ENCODE results near the gene PRX.

The PRX gene

DNA sequence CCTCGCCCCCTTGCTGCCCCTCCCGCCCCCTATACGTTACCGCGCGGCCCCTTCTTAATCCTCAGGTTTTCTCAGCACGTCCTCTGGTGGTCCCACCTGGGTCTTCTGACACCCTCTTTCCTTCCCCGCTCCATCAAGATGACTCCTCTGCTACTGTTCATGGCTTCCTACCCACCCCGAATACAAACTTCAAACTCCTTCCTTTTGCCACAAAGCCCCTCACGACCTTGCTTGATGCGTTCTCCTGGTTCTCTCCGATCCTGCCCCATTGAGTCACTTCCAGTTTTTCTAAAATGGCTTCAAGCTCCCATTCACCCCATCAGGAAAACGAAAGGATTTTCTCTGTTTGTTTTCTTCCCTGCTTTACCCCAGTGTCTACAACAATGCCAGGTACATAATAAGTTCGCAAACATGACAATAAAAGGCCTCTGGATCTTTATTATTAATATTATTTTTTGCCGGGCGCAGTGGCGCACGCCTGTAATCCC, 31.7 kb upstream of the PRX start:
- no peak for DNase-seq (ENCODE audit: low read depth in 2 of 2)
- H3K4me3 ChIP-seq (replicated peaks in 1 of 2; ENCODE audit: low read depth in 2 of 2, low read length in 2 of 2): peak overlapping the region; percentile 68 to 97
- TF ChIP-seq CTCF (IDR thresholded peaks at IDR 0.05; ENCODE audit: low read depth, low read length): peak; percentile 9

DNA sequence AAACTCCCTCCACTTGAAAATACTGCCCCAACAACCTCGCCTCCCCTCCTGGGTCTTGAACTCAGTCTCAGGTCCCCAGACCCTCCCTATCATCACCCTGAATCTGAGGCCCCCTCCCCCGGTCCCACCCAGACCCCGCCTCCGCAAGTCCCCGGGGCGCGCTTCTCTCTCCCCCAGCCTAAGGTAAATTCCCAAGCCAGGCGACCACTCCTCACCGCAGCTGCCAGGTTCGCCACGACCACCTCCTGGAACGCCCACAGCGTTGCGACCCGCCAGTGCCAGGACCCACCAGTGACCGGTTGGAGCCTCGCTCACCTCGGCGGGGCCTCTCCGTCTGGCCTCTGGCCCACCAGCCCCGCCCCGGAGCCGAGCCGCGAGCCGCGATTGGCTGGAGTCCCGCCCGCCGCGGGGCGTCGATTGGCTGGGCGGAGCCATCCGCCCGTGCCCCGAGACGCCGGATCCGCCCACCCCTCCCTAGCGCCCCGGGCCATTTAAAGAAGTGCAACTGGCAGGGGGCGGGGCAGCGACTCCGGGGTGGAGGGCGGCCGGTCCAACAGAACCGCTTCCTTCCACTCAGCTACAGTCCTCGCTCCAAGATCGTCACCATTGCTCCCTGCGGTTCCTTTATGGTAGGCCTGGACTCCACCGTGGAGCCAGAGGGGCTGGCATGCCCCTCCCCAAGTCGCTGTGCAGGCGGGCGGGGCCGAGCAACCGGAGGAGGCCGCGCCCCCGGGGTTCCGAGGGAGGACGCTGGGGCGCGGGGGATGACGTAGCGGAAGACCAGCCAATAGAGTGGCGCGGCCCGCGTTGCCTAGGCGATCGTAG, 31.0 kb upstream of the PRX start, which contains the start of gene SERTAD3:
SERTAD3 (minus strand) TSS at position 336 of the 825 bp plus-strand sequence. CDS start 2,255 bp downstream, outside the sequence.
- no peak for TF ChIP-seq CTCF (IDR thresholded peaks at IDR 0.05; ENCODE audit: low read depth, low read length)
- DNase-seq (ENCODE audit: low read depth in 2 of 2): peak; percentile 95 to 97

GRCh38 chr19:40443131-40443999, 30.2 kb upstream of the PRX start:
- DNase-seq (ENCODE audit: low read depth in 2 of 2): peak; percentile 100
- peak overlapping the region; percentile 68 to 97 for H3K4me3 ChIP-seq (replicated peaks in 1 of 2; ENCODE audit: low read depth in 2 of 2, low read length in 2 of 2)
- TF ChIP-seq CTCF (IDR thresholded peaks at IDR 0.05; ENCODE audit: low read depth, low read length): no peak

More for the DNA sequence above, 31.0 kb upstream of the PRX start, which contains the start of gene SERTAD3:
- peak within 1 kb of the TSS; percentile 68 to 97 for H3K4me3 ChIP-seq (replicated peaks in 1 of 2; ENCODE audit: low read depth in 2 of 2, low read length in 2 of 2)

GRCh38 chr19:40442328-40443130, 29.4 kb upstream of the PRX start:
- peak overlapping the region; percentile 51 to 68 for H3K4me3 ChIP-seq (replicated peaks in 1 of 2; ENCODE audit: low read depth in 2 of 2, low read length in 2 of 2)
- DNase-seq (ENCODE audit: low read depth in 2 of 2): no peak
- TF ChIP-seq CTCF (IDR thresholded peaks at IDR 0.05; ENCODE audit: low read depth, low read length): no peak

GRCh38 chr19:40441719-40442253, 28.6 kb upstream of the PRX start:
- peak overlapping the region in 1 of 2 donors; percentile 1 for H3K4me3 ChIP-seq (replicated peaks in 1 of 2; ENCODE audit: low read depth in 2 of 2, low read length in 2 of 2)

More at GRCh38 chr19:40441719-40442253, 28.6 kb upstream of the PRX start:
- TF ChIP-seq CTCF (IDR thresholded peaks at IDR 0.05; ENCODE audit: low read depth, low read length): no peak
- DNase-seq (ENCODE audit: low read depth in 2 of 2): no peak

Measured in cardiac fibroblast (primary cell).